ENCODE measurements around the gene UROS. TPM values are rescaled to one million over a fixed set of nuclear protein-coding genes. Genes with fewer than 3 reads are reported as not detected.

UROS gene
- total and polyA plus RNA-seq, 8 donors = 8.2 to 60.9 (median 22.5) TPM

DNA sequence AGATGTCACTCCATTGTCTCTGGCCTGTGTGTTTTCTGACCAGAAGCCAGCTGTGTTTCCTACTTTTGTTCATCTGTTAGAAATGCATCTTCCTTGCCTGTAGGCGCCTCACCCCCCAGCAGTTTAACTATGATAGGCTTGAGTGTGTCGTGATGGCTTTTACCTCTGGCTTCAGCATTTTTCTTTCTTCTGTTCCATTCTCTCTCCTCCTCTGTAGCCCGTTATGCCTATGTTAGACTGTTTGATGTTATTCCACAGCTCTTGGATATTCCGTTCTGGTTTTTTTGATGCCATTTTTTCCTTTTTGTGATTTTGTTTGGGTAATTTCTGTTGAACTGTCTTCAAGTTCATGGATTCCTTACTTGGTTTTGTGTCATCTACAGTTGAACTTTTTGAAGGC lies 65.3 kb downstream of the UROS start:
- WGBS, 5 donors = 94 to 99% (median 97%) methylated on average over 4 of the region's 4 CpGs
- Histone ChIP-seq H3K4me1 (peaks cover 0 to 10% (median 4%) of the 10 kb centered on the region in 4 donors), H3K9me3 (no peaks in the 10 kb centered on the region), H3K27ac (no peak overlapping the region), H3K4me3 (no peak overlapping the region), H3K36me3 (peaks cover 33 to 99% (median 94%) of the 10 kb centered on the region in 4 donors), H3K27me3 (no peaks in the 10 kb centered on the region)
- DNase-seq = no peak
- intact Hi-C loops (cut with DNase I; ENCODE audit: low total_unique reads) = no loop called here
- TF ChIP-seq POLR2AphosphoS5 (IDR thresholded peaks at IDR 0.05) (no peak), EP300 (IDR thresholded peaks at IDR 0.05) (no peak), POLR2A (IDR thresholded peaks at IDR 0.05) (no peak)
- TF ChIP-seq, protein P1, sequence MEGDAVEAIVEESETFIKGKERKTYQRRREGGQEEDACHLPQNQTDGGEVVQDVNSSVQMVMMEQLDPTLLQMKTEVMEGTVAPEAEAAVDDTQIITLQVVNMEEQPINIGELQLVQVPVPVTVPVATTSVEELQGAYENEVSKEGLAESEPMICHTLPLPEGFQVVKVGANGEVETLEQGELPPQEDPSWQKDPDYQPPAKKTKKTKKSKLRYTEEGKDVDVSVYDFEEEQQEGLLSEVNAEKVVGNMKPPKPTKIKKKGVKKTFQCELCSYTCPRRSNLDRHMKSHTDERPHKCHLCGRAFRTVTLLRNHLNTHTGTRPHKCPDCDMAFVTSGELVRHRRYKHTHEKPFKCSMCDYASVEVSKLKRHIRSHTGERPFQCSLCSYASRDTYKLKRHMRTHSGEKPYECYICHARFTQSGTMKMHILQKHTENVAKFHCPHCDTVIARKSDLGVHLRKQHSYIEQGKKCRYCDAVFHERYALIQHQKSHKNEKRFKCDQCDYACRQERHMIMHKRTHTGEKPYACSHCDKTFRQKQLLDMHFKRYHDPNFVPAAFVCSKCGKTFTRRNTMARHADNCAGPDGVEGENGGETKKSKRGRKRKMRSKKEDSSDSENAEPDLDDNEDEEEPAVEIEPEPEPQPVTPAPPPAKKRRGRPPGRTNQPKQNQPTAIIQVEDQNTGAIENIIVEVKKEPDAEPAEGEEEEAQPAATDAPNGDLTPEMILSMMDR (IDR thresholded peaks at IDR 0.05) = no peak

DNA sequence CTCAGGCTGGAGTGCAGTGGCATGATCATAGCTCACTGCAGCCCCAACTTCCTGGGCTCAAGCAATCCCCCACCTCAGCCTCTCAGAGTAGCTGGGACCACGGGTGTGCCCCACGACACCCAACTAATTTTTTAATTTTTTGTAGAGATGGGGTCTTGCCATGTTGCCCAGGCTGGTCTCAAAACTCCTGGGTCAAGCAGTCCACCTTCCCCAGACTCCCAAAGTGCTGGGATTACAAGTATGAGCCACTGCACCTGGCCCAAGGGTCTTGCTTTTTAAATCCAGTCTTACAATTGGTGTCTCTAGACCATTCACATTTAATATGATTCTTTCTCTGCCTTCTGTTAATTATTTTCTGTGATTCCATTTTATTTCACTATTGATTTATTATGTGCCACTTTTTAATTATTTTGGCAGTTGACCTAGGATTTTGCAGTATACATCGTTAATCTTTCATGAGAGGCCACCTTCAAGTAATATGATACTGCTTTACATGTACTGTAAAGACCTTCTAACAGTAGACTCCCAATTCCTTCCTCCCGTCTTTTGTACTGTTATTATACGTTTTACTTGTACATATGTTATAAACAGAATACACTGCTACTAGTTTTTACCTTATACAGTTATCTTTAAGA lies 66.1 kb downstream of the UROS start:
- Histone ChIP-seq H3K27me3 (no peaks in the 10 kb centered on the region), H3K36me3 (peaks cover 35 to 98% (median 93%) of the 10 kb centered on the region in 4 donors), H3K27ac (no peak overlapping the region), H3K4me1 (peaks cover 0 to 10% (median 4%) of the 10 kb centered on the region in 4 donors), H3K4me3 (no peak overlapping the region), H3K9me3 (no peaks in the 10 kb centered on the region)
- no peak for DNase-seq
- intact Hi-C loops (cut with DNase I; ENCODE audit: low total_unique reads) = no loop called here
- TF ChIP-seq, protein P1 (IDR thresholded peaks at IDR 0.05) = no peak
- no peak for TF ChIP-seq POLR2A (IDR thresholded peaks at IDR 0.05)
- TF ChIP-seq POLR2AphosphoS5 (IDR thresholded peaks at IDR 0.05) = no peak
- no peak for TF ChIP-seq EP300 (IDR thresholded peaks at IDR 0.05)
- WGBS, 5 donors = 83 to 92% (median 85%) methylated on average over 5 of the region's 5 CpGs

- Histone ChIP-seq H3K4me3 (no peak overlapping the region), H3K36me3 (peaks cover 42 to 98% (median 93%) of the 10 kb centered on the region in 4 donors), H3K4me1 (peaks cover 0 to 10% (median 4%) of the 10 kb centered on the region in 4 donors), H3K9me3 (no peaks in the 10 kb centered on the region), H3K27ac (no peak overlapping the region), H3K27me3 (no peaks in the 10 kb centered on the region)
- intact Hi-C loops (cut with DNase I; ENCODE audit: low total_unique reads) = no loop called here
- no peak for DNase-seq
- TF ChIP-seq POLR2AphosphoS5 (IDR thresholded peaks at IDR 0.05) (no peak), POLR2A (IDR thresholded peaks at IDR 0.05) (no peak), EP300 (IDR thresholded peaks at IDR 0.05) (no peak)
- TF ChIP-seq, protein P1 (IDR thresholded peaks at IDR 0.05) = no peak
- WGBS, 5 donors = 29 to 54% (median 32%) methylated on average over 5 of the region's 5 CpGs
Observed at GRCh38 chr10:125756196-125756595, 66.9 kb downstream of the UROS start.

DNA sequence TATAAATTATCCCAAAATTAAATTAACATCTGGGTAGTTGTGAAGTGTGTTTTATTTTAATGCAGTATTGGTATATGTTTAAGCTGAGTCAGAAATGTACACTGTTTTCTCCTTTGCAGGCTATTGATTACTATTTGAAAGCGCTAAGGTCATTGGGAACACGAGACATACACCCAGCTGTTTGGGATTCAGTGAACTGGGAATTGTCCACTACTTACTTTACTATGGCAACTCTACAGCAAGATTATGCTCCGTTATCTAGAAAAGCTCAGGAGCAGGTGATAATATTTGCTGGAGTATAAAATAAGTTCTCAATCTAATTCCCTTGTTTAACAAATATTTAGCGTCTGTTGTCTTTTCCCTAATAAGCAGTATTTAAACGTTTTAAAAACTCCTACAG lies 75.6 kb downstream of the UROS start:
- Histone ChIP-seq H3K4me3 (no peak overlapping the region), H3K36me3 (peaks cover 55 to 100% (median 100%) of the 10 kb centered on the region in 4 donors), H3K27ac (no peak overlapping the region), H3K9me3 (no peaks in the 10 kb centered on the region), H3K4me1 (no peaks in the 10 kb centered on the region), H3K27me3 (no peaks in the 10 kb centered on the region)
- no peak for DNase-seq
- intact Hi-C loops (cut with DNase I; ENCODE audit: low total_unique reads) = no loop called here
- TF ChIP-seq POLR2AphosphoS5 (IDR thresholded peaks at IDR 0.05) = no peak
- TF ChIP-seq, protein P1 (IDR thresholded peaks at IDR 0.05) = no peak
- no peak for TF ChIP-seq POLR2A (IDR thresholded peaks at IDR 0.05)
- TF ChIP-seq EP300 (IDR thresholded peaks at IDR 0.05) = no peak
- 54 to 75% (median 65%) methylated on average over 5 of the region's 5 CpGs for WGBS, 5 donors
